MM.1S (cell line): ENCODE data around the gene SLC46A3.

Experiments
- DNase-seq: peaks from one replicate; pipeline ENCODE4 v3.0.0-alpha.2; 2015
- H2AFZ ChIP-seq: fragments of 300-600 bp; sonication (generic); 2 replicates; pipeline ENCODE4 v1.6.0; 2016; ENCODE audit warnings: antibody characterized with exemption, low read length
- H3F3A ChIP-seq: fragments of 300-600 bp; sonication (generic); 2 replicates; pipeline ENCODE4 v1.6.1; 2016; ENCODE audit warnings: mild to moderate bottlenecking, antibody characterized with exemption, low read length, moderate library complexity, mixed read lengths; ENCODE audit not compliant: insufficient read depth
- H3K27ac ChIP-seq: fragments of 300-600 bp; sonication (generic); 2 replicates; pipeline ENCODE4 v1.5.1; 2016; ENCODE audit warnings: mild to moderate bottlenecking, low read length
- H3K27me3 ChIP-seq: fragments of 300-600 bp; sonication (generic); replicated peaks from 2 replicates; pipeline ENCODE4 v1.6.0; 2016; ENCODE audit warnings: low read length; ENCODE audit not compliant: insufficient read depth
- H3K36me3 ChIP-seq: fragments of 300-600 bp; sonication (generic); replicated peaks from 2 replicates; pipeline ENCODE4 v1.6.1; 2016; ENCODE audit warnings: mild to moderate bottlenecking, low read length, mixed read lengths; ENCODE audit not compliant: insufficient read depth
- H3K4me1 ChIP-seq: fragments of 300-600 bp; sonication (generic); 2 replicates; pipeline ENCODE4 v1.6.1; 2016; ENCODE audit warnings: low read length, mixed read lengths
- H3K4me2 ChIP-seq: fragments of 300-600 bp; sonication (generic); 2 replicates; pipeline ENCODE4 v1.6.0; 2016; ENCODE audit warnings: low read depth, low read length
- H3K4me3 ChIP-seq: fragments of 300-600 bp; sonication (generic); 2 replicates; pipeline ENCODE4 v1.5.1; 2016; ENCODE audit warnings: low read length, mixed read lengths
- H3K79me2 ChIP-seq: fragments of 300-600 bp; sonication (generic); 2 replicates; pipeline ENCODE4 v1.6.1; 2016; ENCODE audit warnings: mixed run types, low read length, mixed read lengths
- H3K9ac ChIP-seq: fragments of 300-600 bp; sonication (generic); 2 replicates; pipeline ENCODE4 v1.6.1; 2016; ENCODE audit warnings: low read length, mixed read lengths
- H3K9me2 ChIP-seq: fragments of 300-600 bp; sonication (generic); replicated peaks from 2 replicates; pipeline ENCODE4 v1.6.1; 2016; ENCODE audit warnings: mild to moderate bottlenecking, low read length, mixed read lengths; ENCODE audit not compliant: insufficient read depth
- H3K9me3 ChIP-seq: fragments of 300-600 bp; sonication (generic); replicated peaks from 2 replicates; pipeline ENCODE4 v1.6.1; 2016; ENCODE audit warnings: mild to moderate bottlenecking, low read length, mixed read lengths; ENCODE audit not compliant: insufficient read depth
- H4K20me1 ChIP-seq: fragments of 300-600 bp; sonication (generic); 2 replicates; pipeline ENCODE4 v1.6.1; 2016; ENCODE audit warnings: mild to moderate bottlenecking, low read length, moderate library complexity, mixed read lengths; ENCODE audit not compliant: insufficient read depth
- CTCF ChIP-seq: fragments of 300-600 bp; sonication (generic); IDR thresholded peaks from 2 replicates; pipeline ENCODE4 v1.5.1; 2016; ENCODE audit warnings: antibody characterized with exemption, low read length, mixed read lengths
- EZH2 ChIP-seq: fragments of 300-600 bp; sonication (generic); optimal IDR thresholded peaks from 2 replicates; pipeline ENCODE3; 2017; ENCODE audit warnings: low read depth, mild to moderate bottlenecking, antibody characterized with exemption, low read length, mixed read lengths
- EZH2phosphoT487 ChIP-seq: fragments of 300-600 bp; sonication (generic); IDR thresholded peaks from 2 replicates; pipeline ENCODE4 v1.6.1; 2018; ENCODE audit warnings: antibody characterized with exemption, low read length

SLC46A3 gene

GRCh38 chr13:28718543-28719226 is at the start of gene SLC46A3:
Gene SLC46A3, minus strand, starts transcription at chr13:28718970. Its CDS starts 972 bp downstream, at chr13:28717998.
- Histone ChIP-seq H3K27ac (no peak within 1 kb of the TSS), H3K4me2 (peak within 1 kb of the TSS; percentile 65)
- peak; percentile 84 for DNase-seq

GRCh38 chr13:28763887-28764286 is 45.1 kb upstream of the SLC46A3 start:
- H2AFZ ChIP-seq: no peak overlapping the region
- H3F3A ChIP-seq: no peaks in the 10 kb centered on the region
- no peaks in the 10 kb centered on the region for H4K20me1 ChIP-seq
- no peaks in the 10 kb centered on the region for H3K27me3 ChIP-seq
- H3K36me3 ChIP-seq: no peaks in the 10 kb centered on the region
- DNase-seq: no peak
- H3K4me2 ChIP-seq: no peak overlapping the region
- no peaks in the 10 kb centered on the region for H3K4me1 ChIP-seq
- H3K9me3 ChIP-seq: no peaks in the 10 kb centered on the region
- H3K79me2 ChIP-seq: no peaks in the 10 kb centered on the region
- H3K27ac ChIP-seq: no peak overlapping the region
- no peak overlapping the region for H3K9ac ChIP-seq
- no peak for TF ChIP-seq EZH2phosphoT487
- no peak for TF ChIP-seq CTCF
- TF ChIP-seq EZH2: no peak
- H3K4me3 ChIP-seq: no peak overlapping the region
- H3K9me2 ChIP-seq: no peaks in the 10 kb centered on the region

More at GRCh38 chr13:28718543-28719226, at the start of gene SLC46A3:
- Histone ChIP-seq H3K9me2 (no peaks in the 10 kb centered on the region), H4K20me1 (no peaks in the 10 kb centered on the region), H2AFZ (peak within 1 kb of the TSS; percentile 93), H3K4me1 (no peaks in the 10 kb centered on the region; the same call in 1 of the 2 replicates), H3K4me3 (peak within 1 kb of the TSS; percentile 66), H3K36me3 (no peaks in the 10 kb centered on the region), H3K79me2 (no peaks in the 10 kb centered on the region), H3K9me3 (no peaks in the 10 kb centered on the region), H3F3A (no peaks in the 10 kb centered on the region), H3K27me3 (no peaks in the 10 kb centered on the region), H3K9ac (peak within 1 kb of the TSS; percentile 46; the same call in 1 of the 2 replicates)
- TF ChIP-seq EZH2 (no peak), EZH2phosphoT487 (no peak)

- H3K4me2 ChIP-seq: no peak overlapping the region
- no peaks in the 10 kb centered on the region for H3K36me3 ChIP-seq
- H3K79me2 ChIP-seq: no peaks in the 10 kb centered on the region
- H3K9me3 ChIP-seq: no peaks in the 10 kb centered on the region
- no peak overlapping the region for H3K9ac ChIP-seq
- no peak overlapping the region for H3K4me3 ChIP-seq
- H3K27me3 ChIP-seq: no peaks in the 10 kb centered on the region
- H3F3A ChIP-seq: no peaks in the 10 kb centered on the region
- H3K9me2 ChIP-seq: no peaks in the 10 kb centered on the region
- H4K20me1 ChIP-seq: no peaks in the 10 kb centered on the region
- H3K27ac ChIP-seq: no peak overlapping the region
- H2AFZ ChIP-seq: no peak overlapping the region
- TF ChIP-seq EZH2 (no peak), CTCF (no peak), EZH2phosphoT487 (no peak)
- DNase-seq: no peak
- no peaks in the 10 kb centered on the region for H3K4me1 ChIP-seq
Measured at GRCh38 chr13:28761586-28761985, 42.8 kb upstream of the SLC46A3 start.

DNA sequence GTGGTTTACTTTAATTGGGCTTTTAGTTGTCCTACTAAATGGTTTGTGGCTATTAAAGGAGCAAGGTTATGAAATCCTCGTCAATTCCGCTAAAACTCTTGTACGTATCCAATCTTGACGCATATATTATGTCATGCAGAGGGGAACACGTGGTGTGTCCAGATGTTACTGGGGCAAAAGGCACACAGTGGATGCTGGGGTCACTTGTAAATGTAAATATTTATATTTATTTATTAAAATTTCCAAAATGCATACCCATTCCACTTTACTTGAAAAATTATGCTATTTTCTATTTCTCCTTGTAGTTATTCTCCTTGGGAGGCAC is 36.7 kb upstream of the SLC46A3 start:
- Histone ChIP-seq H3K9ac (no peak overlapping the region), H3K4me2 (no peak overlapping the region), H3K9me2 (no peaks in the 10 kb centered on the region), H3K4me1 (no peaks in the 10 kb centered on the region), H3K27me3 (no peaks in the 10 kb centered on the region), H3F3A (no peaks in the 10 kb centered on the region), H3K36me3 (no peaks in the 10 kb centered on the region), H3K9me3 (no peaks in the 10 kb centered on the region), H4K20me1 (no peaks in the 10 kb centered on the region), H2AFZ (no peak overlapping the region), H3K27ac (no peak overlapping the region), H3K79me2 (no peaks in the 10 kb centered on the region), H3K4me3 (no peak overlapping the region)
- TF ChIP-seq CTCF: no peak
- TF ChIP-seq EZH2: no peak
- no peak for TF ChIP-seq EZH2phosphoT487
- no peak for DNase-seq
